NB4 (cell line): ENCODE results near the gene FASTKD2.

Experiments used
- DNase-seq: peaks from one replicate; pipeline ENCODE4 v3.0.0; 2010; ENCODE audit warnings: low read depth
- H3K4me3 ChIP-seq: one replicate; pipeline ENCODE4 v1.5.1; 2011; ENCODE audit warnings: mild to moderate bottlenecking, low read depth, low read length, moderate library complexity
- MYC ChIP-seq: IDR thresholded peaks from 2 replicates; pipeline ENCODE4 v1.6.1; 2011; ENCODE audit warnings: low read depth, low read length
- POLR2A ChIP-seq: IDR thresholded peaks from 2 replicates; pipeline ENCODE4 v1.6.1; 2011; ENCODE audit warnings: mild to moderate bottlenecking; ENCODE audit not compliant: insufficient read length; ENCODE audit errors: extremely low read depth
- TF ChIP-seq, protein P1 (sequence below): IDR thresholded peaks from one replicate; pipeline ENCODE4 v1.5.1; 2012; ENCODE audit warnings: low read depth, low read length
- TF ChIP-seq, protein P2 (sequence below): IDR thresholded peaks from 2 replicates; pipeline ENCODE4 v1.6.1; 2011; ENCODE audit warnings: low read depth, low read length

Gene FASTKD2

DNA sequence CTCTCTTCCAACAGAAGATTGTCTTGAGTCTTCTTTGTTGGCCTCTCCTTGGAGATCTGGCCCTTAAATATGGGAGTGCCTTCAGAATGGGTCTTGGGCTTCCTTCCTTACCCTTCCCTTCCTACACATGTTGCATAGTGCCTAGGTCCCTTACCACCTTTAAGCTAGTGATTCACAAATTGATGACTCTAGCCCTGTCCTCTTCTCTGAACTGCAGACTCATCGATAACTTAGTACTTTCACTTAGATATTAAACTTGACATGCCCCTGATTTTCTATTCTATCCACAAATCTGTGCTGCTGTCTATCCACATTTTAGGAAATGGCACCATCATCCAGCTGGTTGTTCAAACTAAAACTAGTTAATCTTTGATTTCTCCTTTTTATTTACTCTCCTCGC lies 38.1 kb upstream of the FASTKD2 start:
- TF ChIP-seq, protein P1, sequence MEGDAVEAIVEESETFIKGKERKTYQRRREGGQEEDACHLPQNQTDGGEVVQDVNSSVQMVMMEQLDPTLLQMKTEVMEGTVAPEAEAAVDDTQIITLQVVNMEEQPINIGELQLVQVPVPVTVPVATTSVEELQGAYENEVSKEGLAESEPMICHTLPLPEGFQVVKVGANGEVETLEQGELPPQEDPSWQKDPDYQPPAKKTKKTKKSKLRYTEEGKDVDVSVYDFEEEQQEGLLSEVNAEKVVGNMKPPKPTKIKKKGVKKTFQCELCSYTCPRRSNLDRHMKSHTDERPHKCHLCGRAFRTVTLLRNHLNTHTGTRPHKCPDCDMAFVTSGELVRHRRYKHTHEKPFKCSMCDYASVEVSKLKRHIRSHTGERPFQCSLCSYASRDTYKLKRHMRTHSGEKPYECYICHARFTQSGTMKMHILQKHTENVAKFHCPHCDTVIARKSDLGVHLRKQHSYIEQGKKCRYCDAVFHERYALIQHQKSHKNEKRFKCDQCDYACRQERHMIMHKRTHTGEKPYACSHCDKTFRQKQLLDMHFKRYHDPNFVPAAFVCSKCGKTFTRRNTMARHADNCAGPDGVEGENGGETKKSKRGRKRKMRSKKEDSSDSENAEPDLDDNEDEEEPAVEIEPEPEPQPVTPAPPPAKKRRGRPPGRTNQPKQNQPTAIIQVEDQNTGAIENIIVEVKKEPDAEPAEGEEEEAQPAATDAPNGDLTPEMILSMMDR = no peak
- TF ChIP-seq MYC (no peak), POLR2A (no peak)
- TF ChIP-seq, protein P2, sequence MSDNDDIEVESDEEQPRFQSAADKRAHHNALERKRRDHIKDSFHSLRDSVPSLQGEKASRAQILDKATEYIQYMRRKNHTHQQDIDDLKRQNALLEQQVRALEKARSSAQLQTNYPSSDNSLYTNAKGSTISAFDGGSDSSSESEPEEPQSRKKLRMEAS = no peak
- DNase-seq = no peak
- no peak overlapping the region for H3K4me3 ChIP-seq

DNA sequence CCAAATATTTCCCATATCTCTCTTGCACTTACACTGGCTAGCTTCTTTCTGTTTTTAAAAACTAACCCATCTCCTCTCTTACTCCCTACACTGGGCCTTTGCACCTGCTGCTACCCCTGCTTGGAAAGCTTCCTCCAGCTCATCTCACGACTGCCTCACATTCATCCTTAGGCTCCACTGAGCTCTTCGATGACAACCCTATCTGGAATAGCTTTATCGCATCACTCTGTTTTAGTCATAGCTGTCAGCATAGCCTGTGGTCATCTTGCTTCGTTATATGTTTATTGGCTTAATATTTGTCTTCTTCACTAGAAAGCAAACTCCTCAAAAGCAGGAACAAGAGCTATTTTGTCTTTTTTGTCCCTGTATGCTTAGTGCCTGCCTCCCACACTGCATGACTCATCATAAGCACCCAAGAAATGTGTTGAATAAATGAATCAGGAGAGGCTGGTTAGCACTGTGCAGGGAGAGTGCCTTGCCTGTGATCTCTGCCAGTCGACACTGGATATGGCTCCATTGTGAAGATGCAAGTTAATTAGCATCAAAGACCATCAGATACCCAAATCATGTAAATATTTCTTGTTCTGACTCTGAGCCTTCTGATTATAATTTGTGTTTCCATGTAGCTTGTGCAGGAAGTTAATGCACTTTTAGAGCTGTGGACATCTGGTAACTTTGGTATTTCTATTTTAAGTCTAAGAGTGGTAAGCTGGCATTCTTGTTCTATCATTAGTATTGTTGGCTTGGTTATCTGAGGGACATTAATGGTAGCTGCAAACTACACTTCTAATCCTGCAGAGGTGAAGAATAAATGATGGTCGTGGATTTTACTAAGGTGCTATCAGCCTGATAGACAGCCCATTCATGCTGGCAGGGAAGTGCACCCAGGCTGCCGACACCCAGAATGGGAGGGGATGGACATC lies 36.9 kb upstream of the FASTKD2 start:
- peak; percentile 66 for DNase-seq
- TF ChIP-seq, protein P1 = no peak
- no peak for TF ChIP-seq MYC
- TF ChIP-seq, protein P2 = no peak
- no peak for TF ChIP-seq POLR2A
- no peak overlapping the region for H3K4me3 ChIP-seq

DNA sequence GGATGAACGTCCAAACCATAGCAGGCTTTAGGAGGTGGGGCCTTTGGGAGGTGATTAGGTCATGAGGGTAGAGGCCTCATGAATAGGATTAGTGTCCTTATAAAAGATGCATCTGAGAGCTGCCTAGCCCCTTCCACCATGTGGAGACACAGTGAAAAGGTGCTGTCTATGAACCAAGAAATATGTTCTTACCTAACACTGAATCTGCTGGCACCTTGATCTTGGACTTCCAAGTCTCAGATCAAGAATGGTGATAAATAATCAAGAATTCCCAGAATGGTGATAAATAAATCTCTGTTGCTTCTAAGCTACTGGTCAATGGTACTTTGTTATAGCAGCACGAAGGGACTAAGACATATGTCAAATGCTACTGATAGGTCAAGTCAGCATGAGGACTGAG lies 32.1 kb upstream of the FASTKD2 start:
- TF ChIP-seq MYC = no peak
- TF ChIP-seq, protein P1 = no peak
- TF ChIP-seq, protein P2 = no peak
- no peak for TF ChIP-seq POLR2A
- no peak for DNase-seq
- H3K4me3 ChIP-seq = no peak overlapping the region

DNA sequence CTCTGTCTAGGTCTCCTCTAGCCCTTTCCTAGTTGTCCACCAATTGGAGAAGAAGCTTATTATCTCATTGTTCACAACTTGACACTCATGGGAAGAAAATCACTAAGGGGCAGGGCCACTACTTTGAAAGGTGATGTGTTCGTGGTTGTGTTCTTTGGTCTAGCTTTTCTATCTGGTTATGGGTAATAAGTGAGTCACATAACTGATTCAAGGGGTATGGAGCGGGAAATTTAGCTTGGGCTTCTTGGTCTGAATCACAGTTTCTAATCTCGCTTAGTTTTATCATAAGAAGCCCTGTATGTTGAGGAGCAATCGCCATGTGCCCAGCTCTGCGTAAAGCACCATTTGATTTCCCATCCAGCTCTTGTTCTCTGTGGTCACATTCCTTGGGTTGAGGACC lies 28.5 kb upstream of the FASTKD2 start:
- TF ChIP-seq MYC (no peak), POLR2A (no peak)
- TF ChIP-seq, protein P1 = no peak
- TF ChIP-seq, protein P2 = no peak
- no peak for DNase-seq
- no peak overlapping the region for H3K4me3 ChIP-seq

DNA sequence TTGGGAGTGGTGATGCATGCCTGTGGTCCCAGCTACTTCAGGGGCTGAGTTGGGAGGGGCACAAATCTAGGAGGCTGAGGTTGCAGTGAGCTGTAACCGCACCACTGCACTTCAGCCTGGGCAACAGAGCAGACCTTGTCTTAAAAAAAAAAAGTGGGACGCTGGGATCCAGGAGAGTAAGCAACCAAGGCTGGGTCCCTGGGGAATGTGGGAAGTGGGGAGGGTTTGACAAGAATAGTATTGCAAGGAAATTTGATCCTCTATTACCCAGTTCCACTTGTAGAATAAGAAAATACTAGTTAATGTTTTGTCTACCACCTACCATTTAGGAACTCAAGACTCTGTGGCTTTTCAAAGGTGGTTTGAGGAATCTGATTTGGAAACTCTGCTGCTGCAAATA lies 26.1 kb upstream of the FASTKD2 start:
- no peak overlapping the region for H3K4me3 ChIP-seq
- TF ChIP-seq POLR2A (no peak), MYC (no peak)
- TF ChIP-seq, protein P1 = no peak
- TF ChIP-seq, protein P2 = no peak
- no peak for DNase-seq
